H1 (cell line): ENCODE results near the gene PTRH1.
A peak's percentile ranks its signal among the peaks of the same experiment; 100 is the strongest.

Experiments
- RAD21 ChIP-seq, 2 experiments: IDR thresholded peaks in 1 of 2; conservative IDR thresholded peaks in 1 of 2; 2 replicates each; pipeline ENCODE4 v1.6.1; 2011; ENCODE audit warnings: low read depth in 2 of 2, low read length in 2 of 2, improper control_type of control experiment in 1 of 2, inconsistent platforms in 1 of 2, mild to moderate bottlenecking in 1 of 2, moderate library complexity in 1 of 2
- RBBP5 ChIP-seq: IDR thresholded peaks from 2 replicates; pipeline ENCODE4 v1.7.1; 2012; ENCODE audit warnings: low read depth, mild to moderate bottlenecking, inconsistent platforms, low read length, moderate library complexity, borderline replicate concordance
- SP2 ChIP-seq: IDR thresholded peaks from 2 replicates; pipeline ENCODE4 v1.6.1; 2012; ENCODE audit warnings: mild to moderate bottlenecking, low read length, inconsistent platforms

DNA sequence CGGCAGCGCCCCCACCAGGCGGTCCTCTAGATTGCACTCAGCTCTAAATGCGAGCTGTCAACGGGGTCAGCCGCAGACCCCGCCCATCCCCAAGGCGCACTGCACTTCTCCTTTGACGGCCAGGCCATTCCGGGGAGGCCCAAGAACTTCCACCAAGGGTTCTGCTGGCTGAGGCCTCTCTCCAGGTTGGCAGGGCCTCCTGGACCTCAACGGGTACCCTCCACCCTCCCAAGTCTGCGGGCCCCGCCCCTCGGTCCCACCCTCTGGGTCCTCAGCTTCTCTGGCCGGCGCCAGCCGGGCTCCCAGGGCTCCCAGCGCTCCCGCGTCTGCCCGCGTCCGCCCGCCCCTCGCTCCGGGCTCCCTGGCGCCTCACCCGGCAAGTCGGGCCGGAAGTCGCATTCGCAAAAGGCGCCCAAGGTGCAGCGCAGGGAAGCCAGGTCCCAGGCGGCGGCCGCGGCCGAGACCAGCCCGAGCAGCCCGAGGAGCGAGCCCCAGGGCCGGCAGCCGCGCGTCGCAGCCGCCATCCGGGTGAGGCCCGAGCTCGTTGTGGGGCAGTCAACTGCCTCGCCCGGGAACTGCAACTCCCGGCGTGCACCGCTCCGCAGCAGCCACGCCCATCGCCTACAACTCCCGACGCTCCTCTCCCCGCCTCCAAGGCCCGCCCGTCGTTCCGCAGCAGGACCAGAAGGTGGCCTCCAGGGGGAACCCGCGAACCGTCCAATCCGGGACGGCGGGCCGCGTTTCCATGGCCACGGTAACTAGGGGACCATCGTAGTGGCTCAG lies 19.5 kb upstream of the PTRH1 start, which contains the start of gene TOR2A:
- no peak for TF ChIP-seq SP2
- peak; percentile 89 to 93 for TF ChIP-seq RAD21 (IDR thresholded peaks at IDR 0.05 in 1 of 2, conservative IDR thresholded peaks at IDR 0.05 in 1 of 2; ENCODE audit: low read depth in 2 of 2, low read length in 2 of 2)
- TF ChIP-seq RBBP5: no peak
